ENCODE data around the gene TOP3A.
"Not testable (repeated sequence)": the region's sequence is repeated elsewhere in the genome, so short reads cannot be mapped to it uniquely, and the experiment has no call there.

Gene TOP3A

GRCh38 chr17:18314731-18315561, at the start of gene TOP3A, which contains the start of gene SMCR8:
Gene TOP3A (minus strand): TSS chr17:18314994. CDS start chr17:18314778, 216 bp downstream.
Gene SMCR8 (plus strand): TSS chr17:18315293. CDS start chr17:18315790, 497 bp downstream.
- peak; percentile 98 for DNase-seq

GRCh38 chr17:18364166-18364565, 49.4 kb upstream of the TOP3A start:
- DNase-seq, result no peak

GRCh38 chr17:18363101-18364049, 48.6 kb upstream of the TOP3A start, which contains the start of gene SHMT1:
Gene SHMT1 (minus strand): TSS chr17:18363550. CDS start chr17:18355981, 7,569 bp downstream.
- peak; percentile 95 for DNase-seq

GRCh38 chr17:18362698-18363100, 47.9 kb upstream of the TOP3A start:
- DNase-seq, result peak; percentile 45

GRCh38 chr17:18361837-18362697, 47.3 kb upstream of the TOP3A start:
- no peak for DNase-seq

- DNase-seq, result no peak
Observed at GRCh38 chr17:18360518-18360917, 45.7 kb upstream of the TOP3A start.

- DNase-seq, result no peak
Observed at GRCh38 chr17:18356624-18357023, 41.8 kb upstream of the TOP3A start.

GRCh38 chr17:18353541-18353940, 38.7 kb upstream of the TOP3A start:
- no peak for DNase-seq

- no peak for DNase-seq
Observed at GRCh38 chr17:18344021-18344420, 29.2 kb upstream of the TOP3A start.

- no peak for DNase-seq
Observed at GRCh38 chr17:18339933-18340332, 25.1 kb upstream of the TOP3A start.

- DNase-seq, result not testable (repeated sequence)
Observed at GRCh38 chr17:18338158-18338557, 23.4 kb upstream of the TOP3A start.

- no peak for DNase-seq
Observed at GRCh38 chr17:18332909-18333489, 18.2 kb upstream of the TOP3A start.

GRCh38 chr17:18331879-18332278, 17.1 kb upstream of the TOP3A start:
- no peak for DNase-seq

GRCh38 chr17:18328643-18329204, 13.9 kb upstream of the TOP3A start:
- no peak for DNase-seq

- DNase-seq, result no peak
Observed at GRCh38 chr17:18327556-18327955, 12.8 kb upstream of the TOP3A start.

- DNase-seq, result no peak
Observed at GRCh38 chr17:18327093-18327492, 12.3 kb upstream of the TOP3A start.

GRCh38 chr17:18326572-18326971, 11.8 kb upstream of the TOP3A start:
- DNase-seq, result no peak

- no peak for DNase-seq
Observed at GRCh38 chr17:18326039-18326438, 11.2 kb upstream of the TOP3A start.

- no peak for DNase-seq
Observed at GRCh38 chr17:18324140-18325050, 9.6 kb upstream of the TOP3A start.

- no peak for DNase-seq
Observed at GRCh38 chr17:18323507-18324139, 8.8 kb upstream of the TOP3A start.
